MM.1S (cell line): ENCODE measurements around the gene XXYLT1.

Experiments
- DNase-seq: peaks from one replicate; pipeline ENCODE4 v3.0.0-alpha.2; 2015
- H2AFZ ChIP-seq: fragments of 300-600 bp; sonication (generic); 2 replicates; pipeline ENCODE4 v1.6.0; 2016; ENCODE audit warnings: antibody characterized with exemption, low read length
- H3F3A ChIP-seq: fragments of 300-600 bp; sonication (generic); 2 replicates; pipeline ENCODE4 v1.6.1; 2016; ENCODE audit warnings: mild to moderate bottlenecking, antibody characterized with exemption, low read length, moderate library complexity, mixed read lengths; ENCODE audit not compliant: insufficient read depth
- H3K27ac ChIP-seq: fragments of 300-600 bp; sonication (generic); 2 replicates; pipeline ENCODE4 v1.5.1; 2016; ENCODE audit warnings: mild to moderate bottlenecking, low read length
- H3K27me3 ChIP-seq: fragments of 300-600 bp; sonication (generic); replicated peaks from 2 replicates; pipeline ENCODE4 v1.6.0; 2016; ENCODE audit warnings: low read length; ENCODE audit not compliant: insufficient read depth
- H3K36me3 ChIP-seq: fragments of 300-600 bp; sonication (generic); replicated peaks from 2 replicates; pipeline ENCODE4 v1.6.1; 2016; ENCODE audit warnings: mild to moderate bottlenecking, low read length, mixed read lengths; ENCODE audit not compliant: insufficient read depth
- H3K4me1 ChIP-seq: fragments of 300-600 bp; sonication (generic); 2 replicates; pipeline ENCODE4 v1.6.1; 2016; ENCODE audit warnings: low read length, mixed read lengths
- H3K4me2 ChIP-seq: fragments of 300-600 bp; sonication (generic); 2 replicates; pipeline ENCODE4 v1.6.0; 2016; ENCODE audit warnings: low read depth, low read length
- H3K4me3 ChIP-seq: fragments of 300-600 bp; sonication (generic); 2 replicates; pipeline ENCODE4 v1.5.1; 2016; ENCODE audit warnings: low read length, mixed read lengths
- H3K79me2 ChIP-seq: fragments of 300-600 bp; sonication (generic); 2 replicates; pipeline ENCODE4 v1.6.1; 2016; ENCODE audit warnings: mixed run types, low read length, mixed read lengths
- H3K9ac ChIP-seq: fragments of 300-600 bp; sonication (generic); 2 replicates; pipeline ENCODE4 v1.6.1; 2016; ENCODE audit warnings: low read length, mixed read lengths
- H3K9me2 ChIP-seq: fragments of 300-600 bp; sonication (generic); replicated peaks from 2 replicates; pipeline ENCODE4 v1.6.1; 2016; ENCODE audit warnings: mild to moderate bottlenecking, low read length, mixed read lengths; ENCODE audit not compliant: insufficient read depth
- H3K9me3 ChIP-seq: fragments of 300-600 bp; sonication (generic); replicated peaks from 2 replicates; pipeline ENCODE4 v1.6.1; 2016; ENCODE audit warnings: mild to moderate bottlenecking, low read length, mixed read lengths; ENCODE audit not compliant: insufficient read depth
- H4K20me1 ChIP-seq: fragments of 300-600 bp; sonication (generic); 2 replicates; pipeline ENCODE4 v1.6.1; 2016; ENCODE audit warnings: mild to moderate bottlenecking, low read length, moderate library complexity, mixed read lengths; ENCODE audit not compliant: insufficient read depth
- EZH2 ChIP-seq: fragments of 300-600 bp; sonication (generic); optimal IDR thresholded peaks from 2 replicates; pipeline ENCODE3; 2017; ENCODE audit warnings: low read depth, mild to moderate bottlenecking, antibody characterized with exemption, low read length, mixed read lengths
- EZH2phosphoT487 ChIP-seq: fragments of 300-600 bp; sonication (generic); IDR thresholded peaks from 2 replicates; pipeline ENCODE4 v1.6.1; 2018; ENCODE audit warnings: antibody characterized with exemption, low read length
- TF ChIP-seq, protein P1 (sequence below): fragments of 300-600 bp; sonication (generic); IDR thresholded peaks from 2 replicates; pipeline ENCODE4 v1.5.1; 2016; ENCODE audit warnings: antibody characterized with exemption, low read length, mixed read lengths

XXYLT1 gene

DNA sequence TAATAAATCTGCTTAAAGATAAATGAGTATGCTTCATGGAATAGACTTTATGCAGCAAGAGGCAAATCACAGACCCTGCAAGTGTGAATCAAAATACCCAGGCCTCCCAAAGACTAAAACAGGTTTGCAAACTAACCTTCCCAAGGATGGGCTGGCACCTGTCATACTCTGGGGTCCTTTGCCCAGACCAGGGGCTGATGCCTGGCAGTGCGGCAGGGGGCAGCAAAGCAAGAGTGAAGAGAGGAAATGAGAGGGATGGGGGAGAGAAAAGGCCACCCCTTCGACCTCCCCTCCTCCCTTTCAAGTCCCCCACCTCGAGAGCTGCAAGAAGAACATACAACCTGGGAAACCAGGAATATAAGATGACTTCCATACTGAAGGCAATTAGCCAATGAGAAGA, 31.8 kb downstream of the XXYLT1 start:
- H3K4me3 ChIP-seq, result no peak overlapping the region
- H3K9me3 ChIP-seq, result no peaks in the 10 kb centered on the region
- no peak overlapping the region for H2AFZ ChIP-seq
- TF ChIP-seq EZH2phosphoT487, result no peak
- TF ChIP-seq EZH2, result no peak
- TF ChIP-seq, protein P1, sequence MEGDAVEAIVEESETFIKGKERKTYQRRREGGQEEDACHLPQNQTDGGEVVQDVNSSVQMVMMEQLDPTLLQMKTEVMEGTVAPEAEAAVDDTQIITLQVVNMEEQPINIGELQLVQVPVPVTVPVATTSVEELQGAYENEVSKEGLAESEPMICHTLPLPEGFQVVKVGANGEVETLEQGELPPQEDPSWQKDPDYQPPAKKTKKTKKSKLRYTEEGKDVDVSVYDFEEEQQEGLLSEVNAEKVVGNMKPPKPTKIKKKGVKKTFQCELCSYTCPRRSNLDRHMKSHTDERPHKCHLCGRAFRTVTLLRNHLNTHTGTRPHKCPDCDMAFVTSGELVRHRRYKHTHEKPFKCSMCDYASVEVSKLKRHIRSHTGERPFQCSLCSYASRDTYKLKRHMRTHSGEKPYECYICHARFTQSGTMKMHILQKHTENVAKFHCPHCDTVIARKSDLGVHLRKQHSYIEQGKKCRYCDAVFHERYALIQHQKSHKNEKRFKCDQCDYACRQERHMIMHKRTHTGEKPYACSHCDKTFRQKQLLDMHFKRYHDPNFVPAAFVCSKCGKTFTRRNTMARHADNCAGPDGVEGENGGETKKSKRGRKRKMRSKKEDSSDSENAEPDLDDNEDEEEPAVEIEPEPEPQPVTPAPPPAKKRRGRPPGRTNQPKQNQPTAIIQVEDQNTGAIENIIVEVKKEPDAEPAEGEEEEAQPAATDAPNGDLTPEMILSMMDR, result no peak
- no peak for DNase-seq
- no peaks in the 10 kb centered on the region for H3F3A ChIP-seq
- no peaks in the 10 kb centered on the region for H3K27me3 ChIP-seq
- no peaks in the 10 kb centered on the region for H4K20me1 ChIP-seq
- H3K27ac ChIP-seq, result no peak overlapping the region
- no peak overlapping the region for H3K9ac ChIP-seq
- H3K9me2 ChIP-seq, result no peaks in the 10 kb centered on the region
- H3K79me2 ChIP-seq, result no peaks in the 10 kb centered on the region
- H3K36me3 ChIP-seq, result no peaks in the 10 kb centered on the region
- H3K4me2 ChIP-seq, result no peak overlapping the region
- H3K4me1 ChIP-seq, result no peaks in the 10 kb centered on the region

DNA sequence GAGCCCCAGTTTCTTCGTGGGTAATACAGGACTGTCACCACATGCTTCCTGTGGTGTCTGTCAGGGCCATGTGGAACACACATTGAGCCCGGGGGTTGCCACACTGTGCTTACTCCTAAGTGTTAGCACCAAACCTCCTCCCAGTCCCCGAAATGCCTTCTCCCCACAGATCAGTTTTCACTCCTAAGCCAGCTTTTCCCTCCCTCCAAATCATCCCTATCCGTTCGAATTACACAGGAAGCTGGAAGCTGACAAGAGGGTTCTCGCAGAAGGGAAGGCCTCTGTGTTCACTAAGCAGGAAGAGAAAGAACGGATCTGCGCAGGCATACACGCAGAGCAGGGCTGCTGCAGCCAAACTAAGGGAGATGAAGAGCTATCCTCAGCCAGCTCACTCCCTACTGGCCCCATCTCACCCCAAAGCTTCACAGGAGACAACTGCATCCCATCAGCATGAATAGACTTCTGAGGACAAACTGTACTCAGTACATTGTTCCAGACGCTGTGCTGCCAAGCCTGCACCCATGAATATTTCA, 32.3 kb downstream of the XXYLT1 start:
- H3K27ac ChIP-seq, result no peak overlapping the region

DNA sequence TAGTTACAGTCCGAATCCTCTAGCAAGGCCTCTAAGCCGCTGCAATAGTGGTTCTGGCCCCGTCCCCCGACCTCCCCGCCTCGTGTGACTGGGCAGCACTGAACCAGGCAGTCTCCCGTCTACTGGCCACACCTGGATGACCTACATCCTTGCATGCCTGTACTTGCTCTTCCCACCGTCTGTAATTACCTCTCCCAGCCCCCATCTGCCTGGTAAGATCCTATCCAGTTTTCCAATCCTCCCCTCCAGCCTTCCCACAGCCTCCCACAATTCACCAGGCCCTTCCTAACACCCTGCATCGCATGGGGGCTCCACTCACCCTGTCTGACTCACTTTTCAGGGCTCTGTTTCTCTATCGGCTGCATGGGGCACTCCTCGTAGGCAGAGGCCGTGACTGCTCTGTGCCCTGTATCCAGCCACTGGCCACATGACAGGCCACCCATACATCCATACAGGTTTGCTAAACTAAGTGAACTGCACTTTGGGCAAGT, 32.8 kb downstream of the XXYLT1 start:
- Histone ChIP-seq H3K9me3 (no peaks in the 10 kb centered on the region), H3K9ac (no peak overlapping the region), H2AFZ (no peak overlapping the region), H3F3A (no peaks in the 10 kb centered on the region), H3K4me1 (no peaks in the 10 kb centered on the region), H4K20me1 (no peaks in the 10 kb centered on the region), H3K79me2 (no peaks in the 10 kb centered on the region), H3K27ac (no peak overlapping the region), H3K4me2 (no peak overlapping the region), H3K4me3 (no peak overlapping the region), H3K36me3 (no peaks in the 10 kb centered on the region), H3K27me3 (no peaks in the 10 kb centered on the region), H3K9me2 (no peaks in the 10 kb centered on the region)
- no peak for DNase-seq
- TF ChIP-seq, protein P1, result no peak
- no peak for TF ChIP-seq EZH2
- TF ChIP-seq EZH2phosphoT487, result no peak

More for the DNA sequence above, 32.3 kb downstream of the XXYLT1 start:
- Histone ChIP-seq H3K4me1 (no peaks in the 10 kb centered on the region), H3K9ac (no peak overlapping the region), H3K9me3 (no peaks in the 10 kb centered on the region), H3F3A (no peaks in the 10 kb centered on the region), H3K4me2 (no peak overlapping the region), H3K36me3 (no peaks in the 10 kb centered on the region), H3K9me2 (no peaks in the 10 kb centered on the region), H3K4me3 (no peak overlapping the region), H2AFZ (no peak overlapping the region), H3K79me2 (no peaks in the 10 kb centered on the region), H4K20me1 (no peaks in the 10 kb centered on the region), H3K27me3 (no peaks in the 10 kb centered on the region)
- TF ChIP-seq EZH2, result no peak
- TF ChIP-seq, protein P1, result no peak
- TF ChIP-seq EZH2phosphoT487, result no peak
- no peak for DNase-seq
